ENCODE measurements around the gene LGALS16.

- no peak for TF ChIP-seq CTCF (IDR thresholded peaks at IDR 0.05; ENCODE audit: low read length)
- TF ChIP-seq EZH2phosphoT487 (IDR thresholded peaks at IDR 0.05; ENCODE audit: low read length), result no peak
Observed at GRCh38 chr19:39692166-39692565, 36.5 kb downstream of the LGALS16 start.

Data from MM.1S (cell line).